ENCODE data around the gene TFB1M. TPM values are rescaled to one million over a fixed set of nuclear protein-coding genes. Genes with fewer than 3 reads are reported as not detected.
"Not testable (repeated sequence)": the region's sequence is repeated elsewhere in the genome, so short reads cannot be mapped to it uniquely, and the experiment has no call there.

Gene TFB1M
- total and polyA plus RNA-seq, 4 experiments from 2014 or later, result 12.6 to 45.7 (median 29.1) TPM

GRCh38 chr6:155223646-155224451 is 90.4 kb downstream of the TFB1M start:
- H3K9me3 Mint-ChIP-seq, result no peaks in the 10 kb centered on the region
- peak in 4 of 5 donors; percentile 4 to 56 (median 16) for DNase-seq
- no peaks in the 10 kb centered on the region for H3K27me3 ChIP-seq (ENCODE audit: insufficient read depth, low read length)
- ChIA-PET CTCF (ENCODE audit: partially characterized antibody) (interaction anchor here (1.3 to 1.7 kb wide), 3 partner anchors 22 to 47 kb away, joined by 3 to 4 read pairs (median 4); no protein-coding TSS in a partner anchor), POLR2A (ENCODE audit: partially characterized antibody) (no interaction called here)
- peak overlapping the region; percentile 35 to 77 (median 59) for H3K27ac Mint-ChIP-seq
- H3K9me3 ChIP-seq (ENCODE audit: control insufficient read depth in 1 of 2, low read length in 2 of 2), result no peaks in the 10 kb centered on the region
- H3K4me3 Mint-ChIP-seq, result peak overlapping the region in 6 of 8 donors; percentile 5 to 62 (median 30)
- no peaks in the 10 kb centered on the region for H3K36me3 Mint-ChIP-seq
- no peak overlapping the region for H3K4me3 ChIP-seq (ENCODE audit: low read length in 2 of 2)
- peaks cover 2 to 5% of the 10 kb centered on the region in 2 donors for H3K27me3 Mint-ChIP-seq
- H3K4me1 ChIP-seq (ENCODE audit: insufficient read depth, low read length), result peaks cover 13% of the 10 kb centered on the region
- H3K4me1 Mint-ChIP-seq, result peaks cover 9 to 11% (median 10%) of the 10 kb centered on the region in 4 donors
- intact Hi-C loops (cut with micrococcal nuclease), result no loop called here
- no peaks in the 10 kb centered on the region for H3K36me3 ChIP-seq (ENCODE audit: insufficient read depth, low read length)
- H3K27ac ChIP-seq (ENCODE audit: low read depth, low read length), result no peak overlapping the region

DNA sequence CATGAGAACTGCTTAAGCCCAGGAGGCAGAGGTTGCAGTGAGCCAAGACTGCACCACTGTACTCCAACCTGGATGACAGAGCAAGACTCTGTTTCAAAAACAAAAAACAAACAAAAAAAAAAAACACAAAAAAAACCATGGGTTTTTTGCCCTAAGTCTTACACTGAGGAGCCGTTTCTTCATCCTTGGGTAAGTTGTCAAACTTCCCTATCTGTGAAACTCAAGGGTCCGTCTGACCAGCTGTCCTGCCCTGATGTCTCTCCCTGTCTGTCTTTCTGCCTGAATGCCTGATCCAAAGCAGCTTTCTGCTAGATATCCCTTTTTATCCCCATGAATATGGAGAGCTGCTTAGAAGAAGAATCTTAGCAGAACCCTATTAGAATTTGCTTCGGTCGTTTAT is 91.8 kb downstream of the TFB1M start:
- no peaks in the 10 kb centered on the region for H3K36me3 Mint-ChIP-seq
- Histone ChIP-seq H3K27me3 (ENCODE audit: insufficient read depth, low read length) (no peaks in the 10 kb centered on the region), H3K9me3 (ENCODE audit: control insufficient read depth in 1 of 2, low read length in 2 of 2) (no peaks in the 10 kb centered on the region), H3K4me1 (ENCODE audit: insufficient read depth, low read length) (peaks cover 13% of the 10 kb centered on the region), H3K27ac (ENCODE audit: low read depth, low read length) (no peak overlapping the region), H3K4me3 (ENCODE audit: low read length in 2 of 2) (no peak overlapping the region), H3K36me3 (ENCODE audit: insufficient read depth, low read length) (no peaks in the 10 kb centered on the region)
- DNase-seq, result no peak
- H3K9me3 Mint-ChIP-seq, result no peaks in the 10 kb centered on the region
- H3K27ac Mint-ChIP-seq, result no peak overlapping the region
- ChIA-PET POLR2A (ENCODE audit: partially characterized antibody) (no interaction called here), CTCF (ENCODE audit: partially characterized antibody) (no interaction called here)
- H3K4me1 Mint-ChIP-seq, result peaks cover 9 to 11% (median 10%) of the 10 kb centered on the region in 4 donors
- H3K27me3 Mint-ChIP-seq, result peaks cover 2 to 5% of the 10 kb centered on the region in 2 donors
- intact Hi-C loops (cut with micrococcal nuclease), result no loop called here
- no peak overlapping the region for H3K4me3 Mint-ChIP-seq

- intact Hi-C loops (cut with micrococcal nuclease), result no loop called here
- Mint-ChIP-seq H3K9me3 (no peaks in the 10 kb centered on the region), H3K27me3 (peaks cover 2 to 10% of the 10 kb centered on the region in 2 donors), H3K4me3 (no peak overlapping the region), H3K36me3 (no peaks in the 10 kb centered on the region), H3K4me1 (peaks cover 9 to 11% (median 10%) of the 10 kb centered on the region in 4 donors), H3K27ac (no peak overlapping the region)
- H3K27ac ChIP-seq (ENCODE audit: low read depth, low read length), result no peak overlapping the region
- H3K9me3 ChIP-seq (ENCODE audit: control insufficient read depth in 1 of 2, low read length in 2 of 2), result no peaks in the 10 kb centered on the region
- POLR2A ChIA-PET (ENCODE audit: partially characterized antibody), result no interaction called here
- H3K27me3 ChIP-seq (ENCODE audit: insufficient read depth, low read length), result no peaks in the 10 kb centered on the region
- CTCF ChIA-PET (ENCODE audit: partially characterized antibody), result no interaction called here
- H3K4me3 ChIP-seq (ENCODE audit: low read length in 2 of 2), result no peak overlapping the region
- DNase-seq, result no peak
- peaks cover 13% of the 10 kb centered on the region for H3K4me1 ChIP-seq (ENCODE audit: insufficient read depth, low read length)
- no peaks in the 10 kb centered on the region for H3K36me3 ChIP-seq (ENCODE audit: insufficient read depth, low read length)
Observed at GRCh38 chr6:155221086-155221485, 93.2 kb downstream of the TFB1M start.

DNA sequence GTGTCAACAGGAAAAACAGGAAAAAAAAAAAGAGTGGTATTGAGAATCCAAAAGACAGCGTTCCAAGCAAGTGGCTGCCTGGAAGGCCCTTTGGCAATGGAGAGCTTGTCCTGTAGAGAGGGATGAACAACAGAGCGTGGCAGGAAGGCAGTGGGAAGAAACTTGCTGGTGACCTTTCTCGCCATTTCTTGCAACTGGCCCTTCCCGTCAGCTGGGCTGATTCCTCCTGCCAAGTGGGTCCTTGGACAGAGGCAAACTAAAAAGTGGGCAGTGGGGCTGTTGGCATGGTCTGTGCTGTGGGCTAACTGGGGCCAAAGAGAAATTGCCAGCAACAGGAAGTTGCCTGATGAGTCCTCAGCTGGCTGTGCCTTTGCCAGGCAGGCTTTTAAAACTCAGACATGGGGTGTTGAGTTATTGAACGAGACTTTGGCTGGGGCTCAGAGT is 94.4 kb downstream of the TFB1M start:
- no peak for DNase-seq

DNA sequence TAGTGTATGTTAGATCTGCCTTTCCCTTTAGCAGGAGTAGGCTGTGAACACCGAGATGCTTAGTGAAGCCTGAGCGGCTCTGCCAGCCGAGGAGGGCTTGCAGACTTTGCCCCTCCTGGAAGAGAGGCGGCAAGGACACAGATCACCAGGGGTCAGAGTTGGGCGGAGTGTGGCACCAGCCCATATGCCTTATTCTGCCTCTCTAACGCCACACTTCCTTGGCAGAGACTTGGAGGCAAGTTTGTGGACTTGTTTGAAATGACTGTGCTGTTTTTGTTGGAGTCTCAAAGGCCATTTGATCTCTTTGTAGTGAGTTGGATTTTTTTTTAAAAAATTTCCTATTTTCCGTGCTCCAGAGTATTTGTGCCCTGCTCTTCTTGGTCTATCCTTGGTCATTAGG is 95.0 kb downstream of the TFB1M start:
- no peaks in the 10 kb centered on the region for H3K36me3 Mint-ChIP-seq
- H3K4me3 ChIP-seq (ENCODE audit: low read length in 2 of 2), result no peak overlapping the region
- H3K4me1 Mint-ChIP-seq, result peaks cover 5 to 8% (median 7%) of the 10 kb centered on the region in 4 donors
- ChIA-PET CTCF (ENCODE audit: partially characterized antibody) (no interaction called here), POLR2A (ENCODE audit: partially characterized antibody) (no interaction called here)
- H3K4me3 Mint-ChIP-seq, result no peak overlapping the region
- no peak overlapping the region for H3K27ac ChIP-seq (ENCODE audit: low read depth, low read length)
- DNase-seq, result no peak
- peaks cover 8% of the 10 kb centered on the region for H3K4me1 ChIP-seq (ENCODE audit: insufficient read depth, low read length)
- intact Hi-C loops (cut with micrococcal nuclease), result no loop called here
- H3K27me3 Mint-ChIP-seq, result peaks cover 2 to 10% of the 10 kb centered on the region in 2 donors
- H3K27me3 ChIP-seq (ENCODE audit: insufficient read depth, low read length), result no peaks in the 10 kb centered on the region
- no peaks in the 10 kb centered on the region for H3K9me3 ChIP-seq (ENCODE audit: control insufficient read depth in 1 of 2, low read length in 2 of 2)
- no peaks in the 10 kb centered on the region for H3K9me3 Mint-ChIP-seq
- no peaks in the 10 kb centered on the region for H3K36me3 ChIP-seq (ENCODE audit: insufficient read depth, low read length)
- peak overlapping the region in 1 of 7 donors; percentile 24 for H3K27ac Mint-ChIP-seq

More for the DNA sequence above, 94.4 kb downstream of the TFB1M start:
- H3K27ac Mint-ChIP-seq, result peak overlapping the region in 1 of 7 donors; percentile 8
- peaks cover 8 to 11% (median 10%) of the 10 kb centered on the region in 4 donors for H3K4me1 Mint-ChIP-seq
- H3K4me3 ChIP-seq (ENCODE audit: low read length in 2 of 2), result no peak overlapping the region
- ChIA-PET CTCF (ENCODE audit: partially characterized antibody) (no interaction called here), POLR2A (ENCODE audit: partially characterized antibody) (no interaction called here)
- no peaks in the 10 kb centered on the region for H3K27me3 ChIP-seq (ENCODE audit: insufficient read depth, low read length)
- no peaks in the 10 kb centered on the region for H3K9me3 Mint-ChIP-seq
- peaks cover 2 to 10% of the 10 kb centered on the region in 2 donors for H3K27me3 Mint-ChIP-seq
- no peaks in the 10 kb centered on the region for H3K36me3 Mint-ChIP-seq
- no peak overlapping the region for H3K27ac ChIP-seq (ENCODE audit: low read depth, low read length)
- intact Hi-C loops (cut with micrococcal nuclease), result no loop called here
- no peak overlapping the region for H3K4me3 Mint-ChIP-seq
- H3K9me3 ChIP-seq (ENCODE audit: control insufficient read depth in 1 of 2, low read length in 2 of 2), result no peaks in the 10 kb centered on the region
- no peaks in the 10 kb centered on the region for H3K36me3 ChIP-seq (ENCODE audit: insufficient read depth, low read length)
- H3K4me1 ChIP-seq (ENCODE audit: insufficient read depth, low read length), result peaks cover 13% of the 10 kb centered on the region

GRCh38 chr6:155218711-155219110 is 95.6 kb downstream of the TFB1M start:
- H3K9me3 ChIP-seq (ENCODE audit: control insufficient read depth in 1 of 2, low read length in 2 of 2); H3K4me1 Mint-ChIP-seq; POLR2A ChIA-PET (ENCODE audit: partially characterized antibody); H3K36me3 Mint-ChIP-seq; H3K4me3 Mint-ChIP-seq; H3K27ac ChIP-seq (ENCODE audit: low read depth, low read length); H3K27me3 Mint-ChIP-seq; H3K36me3 ChIP-seq (ENCODE audit: insufficient read depth, low read length); CTCF ChIA-PET (ENCODE audit: partially characterized antibody); H3K4me3 ChIP-seq (ENCODE audit: low read length in 2 of 2); H3K27me3 ChIP-seq (ENCODE audit: insufficient read depth, low read length); DNase-seq; H3K9me3 Mint-ChIP-seq; intact Hi-C loops (cut with micrococcal nuclease); H3K4me1 ChIP-seq (ENCODE audit: insufficient read depth, low read length): not testable (repeated sequence)
- H3K27ac Mint-ChIP-seq, result peak overlapping the region in 1 of 7 donors; percentile 24

GRCh38 chr6:155216312-155217046 is 97.8 kb downstream of the TFB1M start:
- Histone ChIP-seq H3K9me3 (ENCODE audit: control insufficient read depth in 1 of 2, low read length in 2 of 2) (no peaks in the 10 kb centered on the region), H3K27ac (ENCODE audit: low read depth, low read length) (no peak overlapping the region), H3K36me3 (ENCODE audit: insufficient read depth, low read length) (no peaks in the 10 kb centered on the region), H3K4me3 (ENCODE audit: low read length in 2 of 2) (no peak overlapping the region), H3K27me3 (ENCODE audit: insufficient read depth, low read length) (no peaks in the 10 kb centered on the region), H3K4me1 (ENCODE audit: insufficient read depth, low read length) (no peaks in the 10 kb centered on the region)
- ChIA-PET CTCF (ENCODE audit: partially characterized antibody) (no interaction called here), POLR2A (ENCODE audit: partially characterized antibody) (no interaction called here)
- Mint-ChIP-seq H3K27ac (peak overlapping the region in 1 of 7 donors; percentile 3), H3K27me3 (peaks cover 2 to 5% of the 10 kb centered on the region in 2 donors), H3K4me1 (peaks cover 0 to 1% (median 0%) of the 10 kb centered on the region in 4 donors), H3K36me3 (no peaks in the 10 kb centered on the region), H3K4me3 (no peak overlapping the region), H3K9me3 (peaks cover 0 to 4% (median 0%) of the 10 kb centered on the region in 8 donors)
- no peak for DNase-seq
- intact Hi-C loops (cut with micrococcal nuclease), result no loop called here
